Measurements from ENCODE around the gene AMOTL2.

AMOTL2 gene

GRCh38 chr3:134313847-134314587 lies 60.2 kb downstream of the AMOTL2 start:
- no peak for DNase-seq

DNA sequence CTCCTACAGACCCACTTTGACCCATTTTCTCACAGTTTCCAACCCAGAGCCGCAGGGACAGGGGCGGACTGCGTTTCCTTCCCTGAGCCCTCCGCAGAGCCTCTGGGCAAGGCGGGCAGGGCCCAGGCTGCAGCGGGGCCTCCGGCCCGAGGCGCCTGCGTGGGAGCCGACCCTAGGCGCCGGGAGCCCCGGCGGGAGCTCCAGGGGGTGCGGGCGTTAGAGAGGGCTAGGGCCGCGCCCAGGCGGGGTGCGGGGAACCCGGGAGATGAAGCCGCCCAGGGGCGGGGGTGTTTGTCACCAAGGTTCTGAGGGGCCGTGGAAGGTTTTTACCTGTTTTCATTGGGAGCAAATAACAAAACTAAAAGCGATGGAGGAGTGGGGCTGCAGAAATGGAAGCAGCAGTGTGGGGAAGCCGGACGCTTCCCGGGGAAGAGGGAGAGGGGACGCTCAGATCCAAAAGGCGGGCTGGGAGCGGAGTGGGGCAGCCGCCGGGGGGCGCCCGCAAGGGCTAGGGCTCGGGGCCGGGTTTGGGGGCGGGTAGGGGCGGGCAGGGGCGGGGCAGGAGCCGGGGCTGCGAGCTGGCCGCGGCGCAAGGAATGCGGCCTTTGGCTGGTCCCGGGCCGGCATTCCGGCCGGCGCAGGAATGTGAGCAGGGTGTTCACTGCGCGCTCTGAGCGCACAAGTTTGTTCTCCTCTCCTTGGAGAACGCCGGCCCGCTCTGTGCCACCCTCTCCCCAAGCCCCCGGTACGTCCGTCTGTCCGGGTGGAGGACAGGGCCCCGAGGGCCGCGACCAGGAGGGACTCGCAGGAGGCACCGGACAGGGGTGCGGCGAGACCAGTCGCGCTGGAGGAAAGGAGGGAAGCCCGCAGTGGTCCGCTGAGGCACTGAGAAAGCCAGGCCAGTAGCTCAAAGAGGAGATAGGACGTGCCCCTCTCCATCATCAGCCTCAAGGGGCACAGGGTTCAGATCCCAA lies 61.1 kb downstream of the AMOTL2 start:
- DNase-seq: no peak

DNA sequence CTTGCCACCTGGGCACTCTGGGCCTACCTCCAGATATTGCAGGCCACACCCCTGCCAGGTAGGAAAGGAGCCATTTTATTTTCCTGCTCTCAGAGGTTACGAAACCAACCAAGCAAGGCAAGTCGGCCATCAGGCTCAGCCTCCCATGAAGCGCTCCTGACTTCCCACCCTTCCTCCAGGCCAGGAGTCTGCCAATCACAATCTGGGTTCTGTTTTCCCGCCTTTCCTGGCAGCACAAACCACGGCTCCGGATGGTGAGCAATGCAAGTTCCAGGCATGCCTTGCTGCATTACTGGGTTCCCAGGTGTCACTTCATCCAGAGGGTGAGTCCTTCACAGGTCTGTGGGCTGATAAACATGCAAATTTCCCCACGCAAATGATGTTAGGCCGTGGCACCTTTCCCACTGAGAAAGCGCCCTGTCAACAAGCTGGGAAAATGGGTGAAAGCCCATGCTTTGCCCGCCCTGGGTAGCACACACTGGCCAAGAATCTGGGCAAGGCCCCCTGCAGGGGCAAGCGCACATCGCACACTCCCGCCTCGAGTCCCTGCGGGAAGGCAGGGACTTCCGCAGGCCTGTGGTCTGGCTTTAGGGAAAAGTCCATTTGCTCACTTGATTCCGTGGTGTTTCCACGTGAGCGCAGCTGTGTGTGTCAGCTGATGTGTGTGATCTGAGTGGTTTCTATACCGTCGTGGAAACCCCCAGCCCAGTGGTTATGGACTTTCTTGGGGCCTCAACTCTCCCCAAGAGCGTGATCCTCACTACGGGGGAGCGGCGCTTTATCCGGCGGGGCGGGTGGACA lies 62.0 kb downstream of the AMOTL2 start:
- DNase-seq: no peak

GRCh38 chr3:134311693-134312071 lies 62.6 kb downstream of the AMOTL2 start:
- no peak for DNase-seq

DNA sequence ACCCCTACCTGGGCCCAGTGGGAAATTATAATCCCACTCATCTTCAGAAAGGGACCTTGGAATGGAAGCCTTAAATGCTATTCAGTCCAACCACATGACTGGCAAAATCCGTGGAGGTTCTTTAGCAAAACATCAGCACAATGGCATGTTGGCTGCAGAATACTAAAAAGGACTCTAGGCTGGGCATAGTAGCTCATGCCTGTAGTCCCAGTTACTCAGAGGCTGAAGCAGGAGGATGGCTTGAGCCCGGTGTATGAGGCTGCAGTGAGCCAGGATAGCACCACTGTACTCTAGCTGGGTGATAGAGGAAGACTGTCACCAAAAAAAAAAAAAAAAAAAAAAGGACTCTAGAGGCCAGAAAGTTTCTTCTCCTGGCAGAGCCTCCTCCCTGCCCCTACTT lies 63.0 kb downstream of the AMOTL2 start:
- no peak for DNase-seq

DNA sequence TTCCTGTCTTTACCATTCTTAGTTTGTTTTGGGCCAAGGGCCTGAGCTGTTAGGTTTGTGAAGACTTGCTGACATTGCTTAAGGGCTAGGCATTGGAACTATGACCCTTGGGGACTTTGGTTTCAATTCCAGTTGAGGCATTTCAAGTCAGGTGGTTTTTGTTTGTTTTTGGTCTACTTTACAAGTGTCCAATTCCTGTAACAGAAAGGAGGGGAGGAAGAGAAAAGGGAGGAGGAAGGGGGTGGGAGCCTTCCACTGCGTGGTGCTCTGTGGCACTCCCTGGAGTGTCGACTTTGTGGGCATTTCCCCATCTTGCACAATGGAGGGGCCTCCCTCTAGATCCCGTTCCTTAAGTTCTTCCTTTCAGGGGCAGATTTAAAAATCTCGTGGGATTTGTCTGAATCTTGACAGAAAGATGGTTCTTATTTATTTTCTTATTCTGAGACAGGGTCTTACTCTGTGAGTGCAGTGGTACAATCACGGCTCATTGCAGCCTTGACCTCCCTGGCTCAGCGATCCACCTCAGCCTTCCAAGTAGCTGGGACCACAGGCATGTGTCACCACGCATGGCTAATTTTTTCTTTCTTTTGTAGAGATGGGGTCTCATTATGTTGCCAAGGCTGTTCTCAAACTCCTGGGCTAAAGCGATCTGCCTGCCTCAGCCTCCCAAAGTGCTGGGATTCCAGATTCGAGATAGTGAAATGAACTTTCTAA lies 64.1 kb downstream of the AMOTL2 start:
- no peak for DNase-seq

DNA sequence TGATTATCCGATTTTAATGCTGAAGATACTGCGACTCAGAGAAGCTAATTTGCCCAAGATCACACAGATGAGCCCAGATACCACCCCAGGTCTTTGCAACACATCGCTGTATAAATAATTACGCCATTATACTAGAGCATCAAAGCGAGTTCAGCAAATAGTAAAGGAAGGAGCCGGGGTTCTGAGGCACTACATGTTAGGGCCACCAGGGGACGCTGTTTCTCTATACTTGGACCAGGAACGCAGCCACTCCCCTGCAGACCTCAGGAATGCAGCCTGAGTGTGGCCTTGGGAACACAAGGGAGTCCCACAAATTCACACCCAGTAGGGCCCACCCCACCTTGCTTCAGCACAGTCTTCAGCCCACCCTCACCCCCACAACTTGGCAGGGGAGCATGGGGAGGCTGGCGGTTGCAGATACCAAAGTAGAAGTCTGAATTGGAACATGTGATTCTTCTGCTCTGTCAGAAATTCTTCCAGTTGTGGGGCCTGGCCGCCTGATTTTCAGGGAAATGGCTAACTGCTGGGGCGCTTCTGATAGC lies 65.8 kb downstream of the AMOTL2 start:
- DNase-seq: peak; percentile 48 to 82 (median 68)

DNA sequence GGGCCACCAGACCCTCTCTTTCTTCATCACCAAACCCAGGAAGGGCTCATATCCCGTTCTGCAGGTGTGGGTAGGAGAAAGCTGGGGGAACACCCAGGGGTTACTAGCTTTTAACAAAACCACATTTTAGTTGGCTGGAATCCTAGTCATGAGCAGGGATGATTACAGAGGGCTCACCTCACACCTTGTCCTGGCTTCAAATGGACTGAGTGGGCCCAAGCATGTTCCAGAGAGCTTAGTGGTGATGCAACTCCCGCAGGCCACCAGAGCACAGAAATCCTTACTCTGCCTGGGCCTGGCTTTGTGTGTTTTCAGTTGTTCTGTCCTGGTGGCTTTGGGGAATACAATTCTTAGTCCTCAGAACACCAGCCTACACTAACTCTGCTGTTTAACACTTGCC lies 66.8 kb downstream of the AMOTL2 start:
- DNase-seq: no peak

GRCh38 chr3:134306320-134306719 lies 67.9 kb downstream of the AMOTL2 start:
- DNase-seq: no peak

Data from NCI-H1417 (cell line).